Astrocyte (in vitro differentiated cells and primary cell): ENCODE measurements around the gene USP11. TPM values are rescaled to one million over a fixed set of nuclear protein-coding genes. Genes with fewer than 3 reads are reported as not detected.
A peak's percentile ranks its signal among the peaks of the same experiment; 100 is the strongest.

Source experiments
- DNase-seq: peaks from one replicate; pipeline ENCODE4 v3.0.0-alpha.2; 2010; ENCODE audit warnings: low read depth
- FAIRE-seq: peaks from 2 replicates; lab custom pipeline; 2011; peaks lifted over from hg19 to GRCh38; lab: Jason Lieb, UNC
- H2AFZ ChIP-seq: 2 replicates; pipeline ENCODE4 v1.6.0; 2012; ENCODE audit warnings: low read depth, low read length, inconsistent platforms
- H3K27ac ChIP-seq: 2 replicates; pipeline ENCODE4 v1.5.1; 2011; ENCODE audit warnings: low read depth, low read length, inconsistent platforms
- H3K27me3 ChIP-seq: 2 replicates; pipeline ENCODE4 v1.6.0; 2011; ENCODE audit warnings: low read length, inconsistent platforms; ENCODE audit not compliant: insufficient read depth
- H3K36me3 ChIP-seq: 2 replicates; pipeline ENCODE4 v1.5.1; 2011; ENCODE audit warnings: low read length, inconsistent platforms; ENCODE audit not compliant: insufficient read depth
- H3K4me1 ChIP-seq: 2 replicates; pipeline ENCODE4 v1.5.1; 2011; ENCODE audit warnings: low read length, inconsistent platforms; ENCODE audit not compliant: insufficient read depth
- H3K4me2 ChIP-seq: 2 replicates; pipeline ENCODE4 v1.6.0; 2012; ENCODE audit warnings: low read length, inconsistent platforms
- H3K4me3 ChIP-seq: 2 replicates; pipeline ENCODE4 v1.5.1; 2011; ENCODE audit warnings: low read depth, mild to moderate bottlenecking, low read length, inconsistent platforms; ENCODE audit not compliant: insufficient read depth
- H3K79me2 ChIP-seq: 2 replicates; pipeline ENCODE4 v1.6.0; 2012; ENCODE audit warnings: mild to moderate bottlenecking, low read length, inconsistent platforms; ENCODE audit not compliant: insufficient read depth
- H3K9ac ChIP-seq: 2 replicates; pipeline ENCODE4 v1.6.0; 2012; ENCODE audit warnings: mild to moderate bottlenecking, low read length, inconsistent platforms
- H3K9me3 ChIP-seq: 2 replicates; pipeline ENCODE4 v1.5.1; 2012; ENCODE audit warnings: low read depth, mild to moderate bottlenecking, low read length, inconsistent platforms; ENCODE audit not compliant: insufficient read depth
- H4K20me1 ChIP-seq: 2 replicates; pipeline ENCODE4 v1.6.0; 2012; ENCODE audit warnings: low read length, inconsistent platforms; ENCODE audit not compliant: insufficient read depth
- H3K27ac Mint-ChIP-seq: one replicate; pipeline ENCODE4 v1.8.0; 2021; ENCODE audit warnings: mild to moderate bottlenecking, mixed read lengths; ENCODE audit not compliant: unreplicated experiment
- H3K27me3 Mint-ChIP-seq: one replicate; pipeline ENCODE4 v1.8.0; 2021; ENCODE audit warnings: low read depth, mixed read lengths; ENCODE audit not compliant: unreplicated experiment
- H3K36me3 Mint-ChIP-seq: one replicate; pipeline ENCODE4 v1.8.0; 2021; ENCODE audit warnings: low read depth, mixed read lengths; ENCODE audit not compliant: unreplicated experiment
- H3K4me1 Mint-ChIP-seq: one replicate; pipeline ENCODE4 v1.8.0; 2021; ENCODE audit warnings: low read depth, mixed read lengths; ENCODE audit not compliant: unreplicated experiment
- H3K4me3 Mint-ChIP-seq: one replicate; pipeline ENCODE4 v1.8.0; 2021; ENCODE audit warnings: mild to moderate bottlenecking, moderate library complexity, mixed read lengths; ENCODE audit not compliant: unreplicated experiment
- H3K9me3 Mint-ChIP-seq: one replicate; pipeline ENCODE4 v1.8.0; 2021; ENCODE audit warnings: mild to moderate bottlenecking, mixed read lengths; ENCODE audit not compliant: unreplicated experiment
- EZH2 ChIP-seq: IDR thresholded peaks from 2 replicates; pipeline ENCODE4 v1.6.1; 2012; ENCODE audit warnings: mild to moderate bottlenecking, low read length, inconsistent platforms; ENCODE audit not compliant: insufficient read depth
- total RNA-seq: library from RNA; stranded (reverse); gene quantifications from 2 replicates; pipeline ENCODE4 v1.2.1, GENCODE V29; 2021
- TF ChIP-seq, protein P1 (sequence below): IDR thresholded peaks from 2 replicates; pipeline ENCODE4 v1.5.1; 2011; ENCODE audit warnings: low read depth, mild to moderate bottlenecking, inconsistent platforms, low read length, moderate library complexity; ENCODE audit not compliant: insufficient read depth

The USP11 gene
- total RNA-seq, 1 donor from 2014 or later = 75.7 TPM

DNA sequence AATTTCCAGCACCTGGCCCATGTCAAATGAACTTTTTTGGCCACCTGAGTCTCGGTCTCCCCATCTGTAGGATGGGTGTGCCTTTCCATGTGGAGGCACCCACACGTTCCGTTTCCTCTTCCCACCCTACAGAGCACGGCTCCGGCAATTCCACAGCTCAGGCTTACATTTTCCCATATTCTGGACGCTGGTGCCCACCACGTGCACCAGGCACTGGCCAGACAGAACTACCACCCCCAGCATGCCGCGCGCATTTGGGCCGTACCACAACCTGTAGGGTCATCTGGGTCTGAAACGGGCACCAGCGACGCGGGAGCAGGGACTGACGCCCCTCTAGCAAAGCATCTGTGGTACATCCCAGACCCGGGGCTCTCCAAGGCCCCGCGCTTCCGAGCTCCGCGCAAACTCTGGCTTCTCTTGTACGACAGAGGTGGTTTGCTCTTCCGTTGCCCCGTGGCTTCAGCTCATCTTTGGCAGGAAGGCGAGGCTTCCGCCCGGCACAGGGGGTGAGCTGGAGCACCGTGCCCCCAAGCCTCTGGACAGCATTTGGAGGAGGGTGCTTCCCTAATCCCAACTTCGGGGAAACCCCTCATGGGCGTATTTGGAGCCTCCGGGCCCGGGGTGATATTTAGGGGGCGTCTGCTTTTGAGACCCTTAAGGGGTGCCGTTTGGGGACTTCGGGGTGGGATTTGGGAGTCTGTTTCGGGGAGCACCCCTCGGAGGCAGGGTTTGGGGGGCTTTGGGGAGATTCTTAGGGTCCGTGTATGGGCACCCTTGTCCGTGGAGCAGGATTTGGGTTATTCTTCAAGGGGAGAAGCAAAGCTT, 42.2 kb upstream of the USP11 start:
- H3K9me3 ChIP-seq = no peaks in the 10 kb centered on the region
- TF ChIP-seq, protein P1, sequence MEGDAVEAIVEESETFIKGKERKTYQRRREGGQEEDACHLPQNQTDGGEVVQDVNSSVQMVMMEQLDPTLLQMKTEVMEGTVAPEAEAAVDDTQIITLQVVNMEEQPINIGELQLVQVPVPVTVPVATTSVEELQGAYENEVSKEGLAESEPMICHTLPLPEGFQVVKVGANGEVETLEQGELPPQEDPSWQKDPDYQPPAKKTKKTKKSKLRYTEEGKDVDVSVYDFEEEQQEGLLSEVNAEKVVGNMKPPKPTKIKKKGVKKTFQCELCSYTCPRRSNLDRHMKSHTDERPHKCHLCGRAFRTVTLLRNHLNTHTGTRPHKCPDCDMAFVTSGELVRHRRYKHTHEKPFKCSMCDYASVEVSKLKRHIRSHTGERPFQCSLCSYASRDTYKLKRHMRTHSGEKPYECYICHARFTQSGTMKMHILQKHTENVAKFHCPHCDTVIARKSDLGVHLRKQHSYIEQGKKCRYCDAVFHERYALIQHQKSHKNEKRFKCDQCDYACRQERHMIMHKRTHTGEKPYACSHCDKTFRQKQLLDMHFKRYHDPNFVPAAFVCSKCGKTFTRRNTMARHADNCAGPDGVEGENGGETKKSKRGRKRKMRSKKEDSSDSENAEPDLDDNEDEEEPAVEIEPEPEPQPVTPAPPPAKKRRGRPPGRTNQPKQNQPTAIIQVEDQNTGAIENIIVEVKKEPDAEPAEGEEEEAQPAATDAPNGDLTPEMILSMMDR = no peak
- TF ChIP-seq EZH2 = no peak
- no peaks in the 10 kb centered on the region for H3K9me3 Mint-ChIP-seq
- peak overlapping the region; percentile 94 for H3K4me2 ChIP-seq
- peak; percentile 87 for DNase-seq
- H2AFZ ChIP-seq = peak overlapping the region; percentile 60
- H3K27me3 ChIP-seq = no peaks in the 10 kb centered on the region
- no peak for FAIRE-seq
- H3K79me2 ChIP-seq = peaks cover 32% of the 10 kb centered on the region
- H3K4me1 ChIP-seq = peaks cover 8% of the 10 kb centered on the region
- H3K36me3 ChIP-seq = peaks cover under 1% of the 10 kb centered on the region
- peaks cover 13% of the 10 kb centered on the region for H4K20me1 ChIP-seq
- H3K4me3 Mint-ChIP-seq = peak overlapping the region; percentile 90
- no peaks in the 10 kb centered on the region for H3K36me3 Mint-ChIP-seq
- peak overlapping the region; percentile 47 for H3K27ac ChIP-seq
- H3K4me1 Mint-ChIP-seq = peaks cover 13% of the 10 kb centered on the region
- H3K4me3 ChIP-seq = peak overlapping the region; percentile 70
- peak overlapping the region; percentile 86 for H3K9ac ChIP-seq
- peak overlapping the region; percentile 66 for H3K27ac Mint-ChIP-seq
- H3K27me3 Mint-ChIP-seq = no peaks in the 10 kb centered on the region

DNA sequence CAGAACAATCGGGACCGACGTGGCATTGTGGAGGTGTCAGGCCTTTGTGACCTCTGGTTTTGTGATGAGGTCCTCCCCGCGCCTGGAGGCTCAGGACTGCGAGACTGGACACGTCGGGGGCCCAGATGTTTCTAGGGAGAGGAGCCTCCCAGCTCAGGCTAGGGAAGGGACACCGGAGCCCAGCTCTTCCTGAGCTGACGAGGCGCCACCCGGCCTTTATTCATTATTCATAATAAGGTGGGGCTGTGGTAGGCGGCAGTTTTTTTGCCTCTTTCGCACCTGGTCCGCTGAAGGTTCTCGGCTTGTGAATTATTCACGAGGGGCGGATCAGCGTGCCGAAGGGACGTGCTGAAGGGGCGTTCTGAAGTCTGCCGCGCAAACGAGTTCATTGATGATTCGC, 41.5 kb upstream of the USP11 start:
- peak overlapping the region; percentile 90 for H3K4me3 Mint-ChIP-seq
- peak overlapping the region; percentile 66 for H3K27ac Mint-ChIP-seq
- no peak for FAIRE-seq
- H3K27me3 Mint-ChIP-seq = no peaks in the 10 kb centered on the region
- Histone ChIP-seq H3K9ac (peak overlapping the region; percentile 86), H3K79me2 (peaks cover 39% of the 10 kb centered on the region), H3K4me3 (peak overlapping the region; percentile 70), H3K4me2 (peak overlapping the region; percentile 94), H2AFZ (peak overlapping the region; percentile 60), H3K36me3 (peaks cover 2% of the 10 kb centered on the region), H3K9me3 (no peaks in the 10 kb centered on the region), H3K4me1 (peaks cover 15% of the 10 kb centered on the region), H4K20me1 (peaks cover 20% of the 10 kb centered on the region), H3K27me3 (no peaks in the 10 kb centered on the region), H3K27ac (peak overlapping the region; percentile 47)
- TF ChIP-seq EZH2 = no peak
- TF ChIP-seq, protein P1 = no peak
- DNase-seq = no peak
- peaks cover 20% of the 10 kb centered on the region for H3K4me1 Mint-ChIP-seq
- H3K36me3 Mint-ChIP-seq = no peaks in the 10 kb centered on the region
- H3K9me3 Mint-ChIP-seq = no peaks in the 10 kb centered on the region
